ENCODE measurements around the gene RGS11.
A peak's percentile ranks its signal among the peaks of the same experiment; 100 is the strongest.
"Not testable (repeated sequence)": the region's sequence is repeated elsewhere in the genome, so short reads cannot be mapped to it uniquely, and the experiment has no call there.

The RGS11 gene

GRCh38 chr16:263182-263774 lies 12.5 kb downstream of the RGS11 start:
- DNase-seq (ENCODE audit: low spot score), result no peak

GRCh38 chr16:262121-262745 lies 13.5 kb downstream of the RGS11 start:
- no peak for DNase-seq (ENCODE audit: low spot score)

GRCh38 chr16:261031-261691 lies 14.6 kb downstream of the RGS11 start:
- no peak for DNase-seq (ENCODE audit: low spot score)

- no peak for DNase-seq (ENCODE audit: low spot score)
Observed at GRCh38 chr16:260326-260725, 15.4 kb downstream of the RGS11 start.

- no peak for DNase-seq (ENCODE audit: low spot score)
Observed at GRCh38 chr16:259814-260253, 15.9 kb downstream of the RGS11 start.

- no peak for DNase-seq (ENCODE audit: low spot score)
Observed at GRCh38 chr16:259226-259625, 16.5 kb downstream of the RGS11 start.

GRCh38 chr16:258091-258490 lies 17.7 kb downstream of the RGS11 start:
- not testable (repeated sequence) for DNase-seq (ENCODE audit: low spot score)

GRCh38 chr16:255183-255582 lies 20.6 kb downstream of the RGS11 start:
- no peak for DNase-seq (ENCODE audit: low spot score)

GRCh38 chr16:254461-254860 lies 21.3 kb downstream of the RGS11 start:
- no peak for DNase-seq (ENCODE audit: low spot score)

GRCh38 chr16:253833-254232 lies 21.9 kb downstream of the RGS11 start:
- DNase-seq (ENCODE audit: low spot score), result no peak

GRCh38 chr16:252366-253337 lies 23.1 kb downstream of the RGS11 start:
- peak; percentile 18 for DNase-seq (ENCODE audit: low spot score)

GRCh38 chr16:249431-249830 lies 26.3 kb downstream of the RGS11 start:
- DNase-seq (ENCODE audit: low spot score), result no peak

- DNase-seq (ENCODE audit: low spot score), result no peak
Observed at GRCh38 chr16:247027-247426, 28.7 kb downstream of the RGS11 start.

- no peak for DNase-seq (ENCODE audit: low spot score)
Observed at GRCh38 chr16:245105-245504, 30.6 kb downstream of the RGS11 start.

GRCh38 chr16:243348-243747 lies 32.4 kb downstream of the RGS11 start:
- no peak for DNase-seq (ENCODE audit: low spot score)

- DNase-seq (ENCODE audit: low spot score), result no peak
Observed at GRCh38 chr16:242281-242680, 33.5 kb downstream of the RGS11 start.

GRCh38 chr16:240559-240958 lies 35.2 kb downstream of the RGS11 start:
- no peak for DNase-seq (ENCODE audit: low spot score)

GRCh38 chr16:239948-240277 lies 35.8 kb downstream of the RGS11 start:
- DNase-seq (ENCODE audit: low spot score), result no peak

GRCh38 chr16:234468-235305 lies 41.1 kb downstream of the RGS11 start, which contains the start of gene FAM234A:
TSS of gene FAM234A (plus strand) at chr16:234821. CDS start at chr16:254414, 19,593 bp downstream.
- peak; percentile 96 for DNase-seq (ENCODE audit: low spot score)

- DNase-seq (ENCODE audit: low spot score), result no peak
Observed at GRCh38 chr16:230949-231348, 44.8 kb downstream of the RGS11 start.

GRCh38 chr16:230351-230750 lies 45.4 kb downstream of the RGS11 start:
- not testable (repeated sequence) for DNase-seq (ENCODE audit: low spot score)

Measured in germinal center (tissue), 1 donor.